Cortex of kidney (tissue), 1 donor: ENCODE data around the gene DLG1.
A peak's percentile ranks its signal among the peaks of the same experiment; 100 is the strongest.

Experiments
- DNase-seq: peaks from one replicate; lab custom pipeline; 2025; lab: John Stamatoyannopoulos, UW

The DLG1 gene

GRCh38 chr3:197298341-197298944 is at the start of gene DLG1:
Gene DLG1 (minus strand): TSS chr3:197298612. CDS start chr3:197297204, 1,408 bp downstream.
- peak; percentile 90 for DNase-seq

- no peak for DNase-seq
Observed at GRCh38 chr3:197348014-197348413, 49.6 kb upstream of the DLG1 start.

GRCh38 chr3:197345390-197345789 is 47.0 kb upstream of the DLG1 start:
- no peak for DNase-seq

- no peak for DNase-seq
Observed at GRCh38 chr3:197344582-197345318, 46.3 kb upstream of the DLG1 start.

GRCh38 chr3:197343656-197344408 is 45.4 kb upstream of the DLG1 start:
- no peak for DNase-seq

GRCh38 chr3:197343111-197343510 is 44.7 kb upstream of the DLG1 start:
- DNase-seq = no peak

- DNase-seq = no peak
Observed at GRCh38 chr3:197340521-197340871, 42.1 kb upstream of the DLG1 start.

GRCh38 chr3:197339841-197340520 is 41.6 kb upstream of the DLG1 start:
- DNase-seq = no peak

GRCh38 chr3:197338586-197338985 is 40.2 kb upstream of the DLG1 start:
- no peak for DNase-seq

GRCh38 chr3:197337656-197338055 is 39.2 kb upstream of the DLG1 start:
- DNase-seq = no peak

GRCh38 chr3:197337214-197337613 is 38.8 kb upstream of the DLG1 start:
- DNase-seq = no peak

- DNase-seq = no peak
Observed at GRCh38 chr3:197336348-197336747, 37.9 kb upstream of the DLG1 start.

GRCh38 chr3:197335428-197336132 is 37.2 kb upstream of the DLG1 start:
- DNase-seq = no peak

- no peak for DNase-seq
Observed at GRCh38 chr3:197333901-197334639, 35.7 kb upstream of the DLG1 start.

- DNase-seq = no peak
Observed at GRCh38 chr3:197331131-197331530, 32.7 kb upstream of the DLG1 start.

- DNase-seq = no peak
Observed at GRCh38 chr3:197329382-197329781, 31.0 kb upstream of the DLG1 start.

- no peak for DNase-seq
Observed at GRCh38 chr3:197328198-197328597, 29.8 kb upstream of the DLG1 start.

- DNase-seq = no peak
Observed at GRCh38 chr3:197327701-197328100, 29.3 kb upstream of the DLG1 start.

GRCh38 chr3:197325773-197326172 is 27.4 kb upstream of the DLG1 start:
- DNase-seq = no peak

GRCh38 chr3:197322149-197322548 is 23.7 kb upstream of the DLG1 start:
- no peak for DNase-seq

- no peak for DNase-seq
Observed at GRCh38 chr3:197320582-197320981, 22.2 kb upstream of the DLG1 start.
